ENCODE results near the gene TMCC1.
"Not testable (repeated sequence)": the region's sequence is repeated elsewhere in the genome, so short reads cannot be mapped to it uniquely, and the experiment has no call there.

The TMCC1 gene

DNA sequence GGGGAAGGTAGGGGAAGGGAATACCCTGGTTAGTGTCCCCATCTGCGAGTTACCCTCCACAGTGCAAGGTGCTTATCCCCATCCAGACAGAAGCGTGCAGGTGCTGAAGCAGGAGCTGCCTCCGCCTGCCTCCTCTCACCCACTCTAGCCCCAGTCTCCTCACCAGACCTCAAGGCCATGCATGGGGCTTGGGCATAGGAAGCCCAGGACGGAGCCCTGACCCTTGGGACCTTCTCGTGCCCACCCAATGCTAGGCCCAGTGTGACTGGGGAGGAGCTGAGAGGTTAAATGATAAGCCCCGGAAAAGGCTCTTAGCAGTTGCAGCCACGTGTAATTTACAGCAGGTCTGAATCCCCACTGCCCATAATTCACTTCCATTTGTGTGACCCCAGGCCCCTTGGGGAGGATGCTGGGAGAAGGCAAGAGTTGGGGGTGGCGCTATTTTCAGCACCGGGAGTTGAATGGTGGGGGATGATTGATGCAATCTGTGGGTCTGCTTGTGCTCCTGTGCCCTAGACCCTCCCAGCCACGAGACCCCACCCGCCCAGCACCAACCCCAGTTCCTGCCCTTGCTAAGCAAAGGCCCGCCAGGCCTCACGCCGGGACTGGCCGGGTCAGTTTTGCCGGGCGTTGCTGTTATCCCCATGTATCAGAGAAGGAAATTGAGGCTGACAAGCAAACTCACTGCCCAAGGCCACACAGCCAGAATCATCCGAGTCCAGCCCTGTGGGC is 272.5 kb downstream of the TMCC1 start:
- no peak for DNase-seq

DNA sequence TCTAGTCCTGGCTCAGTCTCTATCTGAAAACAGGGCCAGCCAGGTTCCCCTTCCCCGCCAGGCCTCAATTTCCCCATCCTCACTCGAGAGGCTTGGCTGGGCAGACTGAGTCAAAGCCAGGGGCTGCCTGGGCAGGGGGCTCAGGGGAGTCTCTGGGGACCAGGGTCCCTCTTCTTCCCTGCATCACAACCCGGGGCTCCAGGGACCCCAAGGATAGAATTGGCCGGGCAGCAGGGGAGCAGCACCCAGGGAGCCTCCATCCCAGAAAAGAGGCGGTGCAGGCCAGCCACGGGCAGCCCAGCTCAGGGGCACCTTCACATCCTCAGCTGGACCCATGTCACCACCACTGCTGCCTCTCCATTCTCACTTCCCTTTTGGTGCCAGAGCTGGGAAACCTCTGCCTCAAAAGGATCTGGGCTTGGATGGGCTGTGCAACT is 273.8 kb downstream of the TMCC1 start:
- no peak for DNase-seq

DNA sequence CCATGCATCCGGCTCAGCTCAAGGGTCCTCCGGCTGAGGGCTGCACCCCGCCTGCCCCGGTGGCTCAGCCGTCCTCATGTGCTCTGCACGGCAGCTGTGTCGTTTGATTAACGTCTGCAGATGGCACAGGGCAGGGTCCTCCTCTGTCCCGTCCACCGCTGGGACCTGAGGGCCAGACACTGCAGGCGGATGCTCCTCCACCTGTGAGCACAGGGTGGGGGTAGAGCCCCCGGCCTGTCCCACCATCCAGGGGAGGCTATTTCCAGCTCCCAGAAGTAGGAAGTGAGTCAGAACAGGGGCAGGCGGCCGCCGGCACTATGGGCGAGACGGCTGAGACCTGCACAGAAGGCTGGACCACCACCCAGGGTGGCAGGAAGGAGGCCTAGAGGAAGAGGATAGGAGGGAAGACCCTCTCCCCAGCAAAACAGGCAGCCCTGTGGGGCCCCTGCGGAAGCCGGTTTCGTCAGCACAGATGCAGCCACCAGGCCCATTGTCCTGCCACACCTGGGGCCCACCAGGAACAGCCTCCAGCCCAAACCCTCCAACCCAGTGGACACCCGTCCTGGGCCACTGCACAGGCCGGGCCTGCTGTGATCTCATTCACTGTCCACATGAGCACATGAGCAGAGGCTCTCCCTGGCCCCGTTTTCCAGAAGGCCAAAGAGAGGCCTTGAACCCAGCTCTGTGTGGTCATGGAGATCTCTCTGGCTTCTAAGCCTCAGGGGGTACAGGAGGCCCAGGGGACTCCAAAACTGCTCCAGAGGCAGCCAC is 274.4 kb downstream of the TMCC1 start:
- DNase-seq, result no peak

DNA sequence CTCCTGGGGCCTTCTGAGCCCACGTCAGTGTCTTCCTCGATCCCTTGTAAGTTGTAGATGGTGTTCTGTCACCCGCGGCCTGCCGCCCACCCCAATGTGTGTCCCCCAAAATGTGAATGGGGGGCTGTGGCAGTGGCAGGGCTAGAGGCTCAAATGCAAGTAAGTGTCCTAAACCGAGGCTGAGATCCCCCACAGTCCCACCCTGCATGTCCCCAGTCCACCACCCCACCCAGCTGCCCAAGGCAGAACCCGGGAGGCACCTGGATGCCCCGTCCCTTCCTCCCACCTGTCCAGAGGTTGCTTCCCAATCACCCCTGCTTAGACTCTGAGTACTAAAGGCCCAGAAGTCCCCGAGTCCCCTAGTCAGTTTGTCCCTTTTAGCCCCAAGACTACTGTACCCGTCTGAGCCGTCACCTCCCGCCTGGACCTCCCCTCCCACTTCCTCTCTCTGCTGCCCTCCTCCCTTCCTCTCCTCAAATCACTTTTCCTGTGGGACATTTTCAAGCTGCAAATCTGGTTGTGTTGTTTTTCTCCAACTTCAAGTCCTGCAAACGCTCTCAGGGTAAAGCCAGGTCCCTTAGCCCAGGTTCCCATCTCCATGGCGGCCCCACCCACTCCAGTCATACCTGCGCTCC is 275.2 kb downstream of the TMCC1 start:
- DNase-seq, result no peak

DNA sequence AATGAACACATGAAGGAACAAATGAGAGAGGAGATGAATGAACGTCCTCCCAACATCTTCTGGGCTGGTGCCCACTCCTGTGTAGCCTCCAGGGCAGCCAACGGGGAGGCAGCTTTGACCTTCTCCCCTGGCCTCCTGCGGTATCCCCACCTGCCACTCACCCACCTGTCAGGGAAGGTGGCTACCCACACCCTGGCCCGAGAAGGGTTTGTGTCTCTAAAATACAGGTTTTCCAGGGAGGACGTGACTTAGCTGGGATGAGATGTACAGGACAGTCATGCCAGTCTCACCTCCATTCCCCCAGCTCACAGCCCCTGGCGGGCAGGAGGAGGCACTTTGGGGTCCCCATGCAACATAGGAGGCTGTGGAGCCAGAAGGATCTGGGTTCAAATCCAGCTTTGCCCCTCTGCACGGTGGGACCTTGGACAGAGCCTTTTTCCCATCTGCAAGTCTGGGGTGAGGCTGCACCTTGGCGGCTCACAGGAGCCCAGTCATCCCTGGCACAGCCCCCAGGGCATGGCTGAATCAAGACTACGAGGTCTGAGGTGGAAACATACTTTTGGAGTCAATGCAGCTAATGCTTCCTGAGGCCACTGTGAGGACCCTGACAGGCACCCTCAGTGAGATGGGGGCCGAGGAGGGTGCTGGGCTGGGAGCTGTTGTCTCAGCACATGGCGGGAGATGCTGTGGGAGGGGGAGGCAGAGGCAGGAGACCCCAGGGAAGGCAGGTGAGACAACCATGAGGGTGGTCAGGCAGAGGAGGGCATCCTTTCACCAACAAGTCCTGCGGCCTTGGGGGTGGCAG is 275.9 kb downstream of the TMCC1 start:
- no peak for DNase-seq

DNA sequence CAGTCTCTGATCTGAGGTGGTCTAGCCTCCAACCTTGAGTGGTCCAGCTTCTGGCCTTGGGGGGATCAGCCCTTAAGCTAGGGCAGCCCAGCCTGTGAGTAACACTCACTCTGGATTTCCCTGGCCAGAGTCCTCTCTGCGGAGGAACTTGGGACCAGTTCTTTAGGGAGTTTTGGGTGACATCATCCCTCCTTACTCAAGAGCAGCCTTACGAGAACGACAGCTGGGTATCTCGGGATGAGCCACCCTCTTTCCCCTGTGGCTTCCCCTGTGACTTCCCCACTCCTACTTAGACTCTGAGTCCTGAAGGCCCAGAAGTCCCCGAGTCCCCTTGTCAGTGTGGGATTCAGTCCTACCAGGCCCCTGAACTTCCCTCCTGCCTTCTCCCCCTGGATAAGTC is 276.8 kb downstream of the TMCC1 start:
- DNase-seq, result no peak

DNA sequence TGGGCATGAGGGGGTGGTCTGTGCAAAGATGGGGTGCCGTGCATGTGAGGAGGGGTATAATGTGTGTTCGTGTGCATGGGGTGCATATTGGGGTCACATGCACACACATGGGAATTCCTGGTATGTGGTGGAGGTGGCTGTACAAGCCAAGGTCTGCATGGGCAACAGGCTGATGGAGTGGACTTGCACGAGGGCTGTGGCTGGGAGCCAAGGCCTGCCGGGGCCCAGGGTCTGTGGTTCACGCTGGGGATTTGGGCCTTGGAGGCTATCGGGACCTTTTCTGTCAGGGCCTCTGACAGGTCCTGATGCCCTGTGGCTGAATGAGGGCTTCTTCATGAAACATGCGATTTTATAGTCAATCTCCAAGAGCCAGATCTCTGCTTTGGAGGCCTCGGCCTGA is 277.2 kb downstream of the TMCC1 start:
- no peak for DNase-seq

DNA sequence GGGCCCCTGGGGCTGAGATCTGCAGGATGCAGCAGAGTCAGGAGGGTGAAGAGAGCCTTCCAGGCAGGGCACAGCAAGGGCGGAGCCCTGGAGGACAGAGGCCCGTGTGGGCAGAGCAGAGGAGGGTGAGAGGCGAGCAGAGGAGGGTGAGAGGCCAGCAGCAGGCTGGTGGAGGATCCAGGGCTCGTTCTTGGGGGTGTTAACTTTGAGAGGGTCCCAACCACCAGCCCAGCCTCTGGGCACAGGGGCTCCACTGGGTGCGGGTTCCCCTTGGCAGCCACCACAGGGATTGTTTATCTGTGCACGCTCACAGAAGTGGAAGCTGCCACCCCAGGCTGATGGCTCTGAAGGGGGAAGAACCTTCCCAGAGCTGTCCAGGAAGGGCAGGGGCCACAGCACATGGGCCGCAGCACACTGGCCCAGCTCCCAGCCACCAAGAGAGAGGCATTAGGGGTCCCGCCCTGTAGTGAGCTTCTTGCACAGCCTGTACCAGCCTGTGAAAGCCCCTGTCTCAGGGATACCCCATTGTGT is 277.7 kb downstream of the TMCC1 start:
- no peak for DNase-seq

DNA sequence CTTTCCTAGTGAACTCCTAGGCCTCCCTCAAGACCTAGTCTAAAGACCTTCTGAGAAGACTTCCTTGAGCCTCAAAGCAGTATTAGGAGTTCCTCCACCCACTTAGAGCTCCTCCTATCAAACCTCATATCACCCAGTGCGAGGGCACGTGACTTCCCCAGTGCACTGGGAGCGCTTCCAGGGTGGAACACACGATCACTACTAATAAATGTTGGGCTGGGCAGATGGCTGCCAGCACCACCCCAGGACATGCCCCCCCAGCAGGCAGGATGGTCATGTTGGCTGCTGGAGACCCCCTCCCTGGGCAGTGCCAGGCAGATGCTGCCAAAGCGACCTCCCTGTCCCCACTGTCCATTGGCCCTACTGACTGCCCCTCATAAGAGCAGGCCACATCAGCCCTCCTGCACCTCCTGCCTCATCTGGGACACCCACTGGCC is 278.6 kb downstream of the TMCC1 start:
- no peak for DNase-seq

DNA sequence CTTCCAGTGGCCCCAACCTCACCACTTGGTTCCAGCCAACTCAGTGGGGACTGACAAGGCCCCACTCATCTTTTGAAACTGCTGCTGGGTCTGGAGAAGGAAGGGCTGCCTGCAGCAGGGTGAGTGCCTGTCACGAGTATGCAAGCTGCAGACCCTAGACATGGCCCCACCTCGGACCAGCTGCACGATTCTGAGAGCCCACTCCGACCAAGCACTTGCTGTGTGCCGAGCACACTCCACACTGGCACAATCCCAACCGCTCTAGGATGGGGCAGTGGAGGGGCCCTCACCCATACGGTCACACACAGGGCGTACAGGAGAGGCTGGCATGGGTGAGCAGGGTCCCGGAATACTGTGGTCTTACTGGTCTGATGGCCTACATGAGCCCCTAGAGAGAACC is 279.1 kb downstream of the TMCC1 start:
- DNase-seq, result no peak

DNA sequence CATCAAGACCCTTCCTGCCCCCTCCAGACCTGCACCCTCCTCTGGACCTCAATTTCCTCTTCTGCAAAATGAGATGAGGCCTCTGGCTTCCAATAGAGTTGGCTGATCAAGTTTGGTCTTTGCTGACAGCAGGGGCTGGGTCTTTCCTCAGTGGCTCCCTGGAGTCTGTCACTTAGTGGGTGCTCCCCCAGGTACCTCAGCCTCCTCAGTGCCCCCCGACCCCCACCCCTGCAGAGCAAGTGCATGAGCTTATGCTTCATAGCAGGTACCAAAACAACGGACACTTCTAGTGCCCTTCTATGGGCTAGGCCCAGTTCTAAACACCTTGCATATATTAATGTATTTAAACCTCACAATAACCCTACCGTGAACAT is 280.2 kb downstream of the TMCC1 start:
- DNase-seq, result no peak

DNA sequence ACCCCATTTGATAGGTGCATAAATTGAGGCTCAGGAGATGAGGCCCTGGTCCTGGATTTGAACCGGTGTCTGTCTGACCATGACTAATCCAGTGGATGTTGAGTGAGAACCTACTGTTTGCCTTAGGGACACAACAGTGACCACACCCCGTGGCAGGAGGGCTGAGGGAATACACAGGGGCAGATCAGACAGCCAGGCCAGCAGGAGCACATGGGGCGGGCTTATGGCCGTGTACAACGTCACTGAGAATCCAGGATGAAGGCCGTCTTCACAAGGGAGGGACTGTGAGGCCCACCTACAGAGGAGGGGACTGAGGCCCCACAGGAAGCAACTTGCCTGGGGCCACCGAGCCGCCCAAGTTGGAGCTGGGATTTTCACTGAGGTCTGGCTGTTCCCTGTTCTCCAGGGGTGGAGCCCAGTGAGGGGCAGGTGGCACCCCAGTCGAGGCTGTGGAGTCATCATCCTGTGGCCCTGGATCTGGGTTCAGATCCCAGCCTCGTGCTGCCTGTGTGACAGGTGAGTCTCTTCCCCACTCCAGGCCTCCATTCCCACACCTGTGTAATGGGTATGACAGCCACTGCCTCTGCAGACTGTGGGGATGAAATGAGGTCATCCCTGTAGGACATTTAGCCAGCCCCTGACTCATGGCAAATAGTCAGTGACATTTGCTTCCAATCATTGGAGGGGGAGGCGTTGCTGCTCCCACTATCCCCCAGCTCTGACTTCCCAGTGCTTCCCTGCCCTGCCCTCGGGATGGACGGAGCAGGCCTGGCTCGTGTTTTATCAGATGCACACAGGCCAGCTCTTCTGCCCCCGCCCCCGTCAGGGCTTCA is 280.8 kb downstream of the TMCC1 start:
- DNase-seq, result no peak

DNA sequence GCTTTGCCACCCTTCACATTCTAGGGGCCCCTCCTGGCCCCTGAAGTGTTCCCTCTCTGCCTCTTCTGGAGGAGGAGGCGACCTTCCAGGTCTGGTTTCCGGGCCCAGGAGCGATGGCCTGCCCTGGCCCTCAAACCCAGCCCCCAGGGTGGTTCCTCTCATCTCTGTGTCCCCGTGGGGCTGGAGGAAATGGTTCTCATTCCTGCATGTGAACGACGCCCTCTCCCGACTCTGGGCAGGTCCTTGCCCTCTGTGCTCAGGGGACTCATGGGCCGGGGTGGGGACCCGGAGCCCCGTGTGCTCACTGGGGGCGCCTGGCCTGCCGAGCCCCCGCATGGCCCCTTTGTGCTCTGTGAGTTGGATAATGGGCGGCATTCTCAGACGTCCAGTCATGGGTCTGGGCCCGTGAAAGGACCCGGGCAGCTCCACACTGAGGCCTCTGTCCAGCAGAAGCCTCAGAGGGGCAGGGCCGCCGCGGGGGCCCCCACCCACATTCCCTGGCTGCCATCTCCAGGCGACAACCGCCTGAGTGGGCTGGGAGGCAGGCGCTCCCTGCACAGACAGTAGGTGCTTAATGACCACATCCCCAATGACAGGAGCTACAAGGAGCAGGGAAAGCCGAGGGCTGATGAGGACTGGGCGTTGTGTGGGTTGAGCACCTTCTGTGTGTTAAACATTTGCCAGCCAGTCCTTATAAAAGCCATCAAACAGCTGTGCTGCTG is 281.5 kb downstream of the TMCC1 start:
- DNase-seq, result no peak

DNA sequence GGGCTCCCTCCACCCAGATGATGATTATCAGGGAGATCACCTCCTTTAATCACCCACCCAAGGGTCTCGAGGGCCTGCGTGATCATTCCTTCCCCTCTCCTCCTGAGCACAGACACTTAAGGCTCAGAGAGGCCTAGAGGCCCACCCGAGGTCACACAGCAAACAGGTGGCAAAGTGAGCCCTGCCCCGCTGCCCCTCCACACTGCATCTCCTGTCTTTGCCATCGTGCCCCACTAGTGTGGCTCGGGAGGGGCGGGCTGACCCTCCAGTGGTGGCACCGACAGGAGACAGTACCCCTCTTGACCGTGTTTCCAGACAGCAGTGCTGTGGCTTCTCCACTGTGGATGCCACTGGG is 282.1 kb downstream of the TMCC1 start:
- DNase-seq, result no peak

DNA sequence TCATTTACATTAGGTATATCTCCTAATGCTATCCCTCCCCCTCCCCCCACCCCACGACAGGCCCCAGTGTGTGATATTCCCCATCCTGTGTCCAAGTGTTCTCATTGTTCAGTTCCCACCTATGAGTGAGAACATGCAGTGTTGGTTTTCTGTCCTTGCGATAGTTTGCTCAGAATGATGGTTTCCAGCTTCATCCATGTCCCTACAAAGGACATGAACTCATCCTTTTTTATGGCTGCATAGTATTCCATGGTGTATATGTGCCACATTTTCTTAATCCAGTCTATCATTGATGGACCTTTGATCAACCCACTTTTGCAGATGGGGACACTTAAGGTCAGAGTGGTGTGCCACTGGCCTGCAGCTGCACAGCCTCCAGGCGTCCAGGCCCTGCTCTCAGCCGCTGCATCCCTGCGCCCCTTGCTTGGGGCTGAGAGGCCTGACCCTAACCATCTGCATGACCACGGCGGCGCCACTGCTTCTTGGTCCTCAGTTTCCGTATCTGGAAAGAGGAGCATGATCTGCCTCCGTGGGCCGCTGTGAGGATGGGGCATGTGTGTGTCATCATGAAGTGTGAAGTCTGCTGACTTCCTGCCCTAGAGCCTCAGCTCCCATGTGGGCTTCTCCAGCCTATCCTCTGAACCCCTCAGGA is 282.6 kb downstream of the TMCC1 start:
- DNase-seq, result not testable (repeated sequence)

DNA sequence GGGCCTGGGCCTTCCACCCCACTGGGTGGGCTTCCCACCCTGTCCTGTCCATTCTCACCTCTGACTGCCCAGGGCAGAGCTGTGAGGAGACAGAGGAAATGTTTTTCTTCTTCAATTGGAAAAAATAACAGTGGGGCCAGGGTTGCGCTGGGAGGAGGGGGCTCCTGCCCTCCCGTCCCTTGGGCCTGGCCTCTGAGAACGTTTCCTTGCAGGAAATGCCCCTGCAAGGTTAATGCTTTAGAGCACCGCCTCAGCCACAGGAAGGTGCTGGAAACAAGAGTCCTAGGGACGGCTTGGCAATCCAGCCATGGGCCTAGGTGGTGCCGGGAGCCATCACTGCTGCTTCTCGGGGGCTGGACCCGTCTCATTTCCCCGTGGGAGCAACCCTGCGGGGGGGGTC is 283.2 kb downstream of the TMCC1 start:
- DNase-seq, result no peak

DNA sequence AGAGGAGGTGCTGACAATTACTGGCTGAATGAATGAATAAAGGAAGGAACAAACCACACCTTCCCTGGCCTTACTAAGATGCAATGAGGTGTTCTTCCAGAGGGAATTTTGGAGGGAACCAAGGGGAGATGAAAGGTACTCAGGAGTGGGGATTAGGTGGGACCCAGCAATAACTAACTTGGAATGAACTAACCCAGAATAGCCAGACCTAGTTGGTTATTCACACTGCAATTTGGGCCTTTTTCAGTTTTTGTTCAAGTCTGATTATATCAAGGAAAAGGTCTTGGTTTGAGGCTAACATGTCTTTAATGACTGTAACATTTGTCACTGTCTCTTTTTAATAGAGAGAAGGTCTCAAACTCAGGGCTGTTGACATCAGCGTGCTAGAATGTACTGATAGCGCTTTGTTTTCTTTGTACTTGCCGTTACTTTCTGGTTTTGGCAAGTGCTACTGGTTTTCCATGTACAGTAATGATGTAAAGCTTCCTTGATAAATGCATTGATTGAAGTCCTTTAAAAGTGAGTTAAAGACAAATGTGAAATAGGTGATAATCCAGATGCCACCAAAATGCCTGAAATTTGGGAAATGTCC is 283.8 kb downstream of the TMCC1 start:
- DNase-seq, result no peak

DNA sequence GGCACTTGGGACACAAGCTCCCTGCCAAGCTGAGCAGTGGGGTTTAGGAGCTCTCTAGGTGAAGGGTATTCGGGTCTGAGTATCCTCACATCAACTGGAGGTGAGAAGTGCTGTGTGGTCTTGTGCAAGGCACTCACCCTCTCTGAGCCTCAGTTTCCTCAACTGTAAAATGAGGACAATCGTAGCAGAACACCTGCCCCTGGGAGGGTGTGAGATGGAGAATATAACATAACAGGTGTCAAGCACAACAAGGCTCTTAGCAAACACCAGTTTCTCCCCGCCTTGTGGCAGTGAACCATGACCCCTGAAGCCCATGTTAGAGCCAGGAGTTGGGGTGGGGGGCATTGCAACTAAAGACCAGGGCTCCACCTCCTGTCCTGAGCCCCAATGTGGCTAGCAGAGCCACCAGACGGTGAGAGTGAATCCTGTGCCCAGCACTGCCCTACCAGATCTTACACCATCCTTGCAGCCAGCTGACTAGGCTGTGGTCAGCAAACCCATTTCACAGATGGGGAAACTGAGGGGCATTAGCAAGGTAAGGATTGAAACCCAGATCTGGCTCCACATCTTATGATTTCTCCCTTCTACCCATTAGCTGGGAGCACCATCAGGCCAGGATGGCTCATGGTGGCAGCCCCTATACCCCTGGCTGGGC is 284.4 kb downstream of the TMCC1 start:
- no peak for DNase-seq

DNA sequence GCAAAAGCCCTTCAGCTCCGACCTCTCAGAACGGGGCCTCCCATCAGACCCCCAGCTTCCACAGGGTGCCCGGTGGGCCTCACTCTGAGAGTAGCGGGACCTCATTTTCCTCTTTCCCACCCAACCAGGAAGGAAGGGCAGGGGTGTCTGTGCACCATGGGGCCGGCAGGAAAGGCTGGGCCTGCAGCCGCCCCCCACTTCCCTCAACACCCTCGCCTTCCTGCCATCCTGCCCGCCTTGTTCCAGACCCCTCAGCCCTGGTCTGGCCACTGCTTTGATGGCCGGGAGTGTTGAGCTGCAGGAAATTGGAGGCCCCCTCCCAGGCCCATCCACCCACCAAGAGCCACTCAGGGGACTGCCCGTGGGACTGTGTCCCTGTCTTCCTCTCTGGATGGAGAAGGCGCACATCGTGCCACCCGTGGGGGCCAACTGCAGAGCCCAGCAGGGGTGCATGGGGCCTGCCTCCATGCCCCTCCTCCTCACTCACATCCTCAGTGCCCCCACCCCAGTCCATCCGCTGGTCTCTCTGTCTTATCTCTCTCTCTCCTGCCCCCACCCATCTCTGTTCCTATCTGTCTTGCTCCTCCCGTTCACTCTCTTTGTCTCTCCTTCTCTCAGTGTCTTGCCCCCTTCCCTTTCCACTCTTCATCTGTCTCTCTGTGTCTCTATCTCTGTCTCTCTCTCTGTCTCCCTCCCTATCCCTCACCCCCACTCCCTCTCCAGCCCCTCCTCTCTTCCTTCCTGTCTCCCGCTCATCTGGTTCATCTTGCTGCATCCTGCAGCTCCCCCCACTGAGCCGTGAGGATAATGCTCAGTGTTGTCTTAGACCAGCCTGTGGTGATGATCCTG is 285.2 kb downstream of the TMCC1 start:
- DNase-seq, result peak; percentile 80

Measured in COR-L47 (cell line).